Kidney (tissue), 14 donors: ENCODE results near the gene CLCA1. TPM values are rescaled to one million over a fixed set of nuclear protein-coding genes. Genes with fewer than 3 reads are reported as not detected.

Experiments
- DNase-seq, 5 donors: peaks; one replicate each; pipeline ENCODE4 v3.0.0-alpha.2; 2013 to 2020
- FAIRE-seq: peaks from 2 replicates; lab custom pipeline; 2012; peaks lifted over from hg19 to GRCh38; lab: Jason Lieb, UNC
- H3K27ac ChIP-seq, 2 donors: one replicate each; pipeline ENCODE4 v1.7.0; 2013; ENCODE audit warnings: low read depth in 2 of 2, low read length in 2 of 2, inconsistent platforms in 1 of 2
- H3K27me3 ChIP-seq: one replicate; pipeline ENCODE4 v1.7.1; 2013; ENCODE audit warnings: low read length, inconsistent platforms; ENCODE audit not compliant: control insufficient read depth, insufficient read depth
- H3K36me3 ChIP-seq, 3 donors: one replicate each; pipeline versions ENCODE4 v1.7.0 to v1.7.1; 2013; ENCODE audit warnings: low read length in 3 of 3, control low read depth in 1 of 3, inconsistent platforms in 1 of 3; ENCODE audit not compliant: insufficient read depth in 3 of 3, control insufficient read depth in 2 of 3
- H3K4me1 ChIP-seq, 3 donors: one replicate each; pipeline versions ENCODE4 v1.7.0 to v1.7.1; 2013; ENCODE audit warnings: low read length in 3 of 3, inconsistent platforms in 1 of 3, low read depth in 1 of 3; ENCODE audit not compliant: control insufficient read depth in 2 of 3, insufficient read depth in 2 of 3
- H3K4me3 ChIP-seq, 3 donors: one replicate each; pipeline versions ENCODE4 v1.7.0 to v1.8.1; 2013; ENCODE audit warnings: low read length in 3 of 3, control low read depth in 1 of 3, inconsistent platforms in 1 of 3
- H3K9ac ChIP-seq, 3 donors: one replicate each; pipeline versions ENCODE4 v1.7.0 to v1.7.1; 2013; ENCODE audit warnings: low read length in 3 of 3, control low read depth in 1 of 3, inconsistent platforms in 1 of 3
- H3K9me3 ChIP-seq, 3 donors: one replicate each; pipeline versions ENCODE4 v1.7.0 to v1.7.1; 2013; ENCODE audit warnings: low read length in 3 of 3, control low read depth in 1 of 3, inconsistent platforms in 1 of 3; ENCODE audit not compliant: control insufficient read depth in 2 of 3, insufficient read depth in 1 of 3
- intact Hi-C: fragments of 100-400 bp; cut with DNase I; formaldehyde crosslinking; loops from one replicate; pipeline ENCODE4 v1.11.1; 2022
- polyA plus RNA-seq: library from polyadenylated mRNA; stranded (reverse); fragments of 350-450 nt; fragmentation: Illumina TruSeq; extraction: RNeasy Lipid Tissue Mini Kit (QIAGEN cat#74804); gene quantifications from one replicate; pipeline ENCODE4 v1.2.3, GENCODE V29; 2014; ENCODE audit warnings: low read depth, low replicate concordance; ENCODE audit not compliant: insufficient read depth
- total RNA-seq: library from RNA; stranded (reverse); fragmentation: NEBNext Ultra II Directional; extraction: Animal tissue kit (Norgen Biotek cat#: 25700); gene quantifications from one replicate; pipeline ENCODE4 v1.2.1, GENCODE V29; 2021
- TF ChIP-seq, protein P1 (sequence below): IDR thresholded peaks from 3 replicates; pipeline ENCODE4 v1.5.1; 2012; ENCODE audit warnings: mild to moderate bottlenecking, moderate library complexity, borderline replicate concordance; ENCODE audit not compliant: insufficient read depth; ENCODE audit errors: extremely low read depth
- donor health status: control.
- donor health status: control.
- donor health status: control.
- donor health status: control.
- donor health status: control.
- donor health status: DM: yes; HTN: yes; CAD: no.
- donor health status: Normal renal cell carcinoma (clear cell type).

Gene CLCA1
- total and polyA plus RNA-seq, 2 donors from 2014 or later: not detected

- H3K27ac ChIP-seq: no peak overlapping the region
- H3K36me3 ChIP-seq: no peaks in the 10 kb centered on the region
- intact Hi-C loops: no loop called here
- H3K4me3 ChIP-seq: no peak overlapping the region
- FAIRE-seq (no peak), DNase-seq (no peak)
- H3K4me1 ChIP-seq: no peaks in the 10 kb centered on the region
- TF ChIP-seq, protein P1, sequence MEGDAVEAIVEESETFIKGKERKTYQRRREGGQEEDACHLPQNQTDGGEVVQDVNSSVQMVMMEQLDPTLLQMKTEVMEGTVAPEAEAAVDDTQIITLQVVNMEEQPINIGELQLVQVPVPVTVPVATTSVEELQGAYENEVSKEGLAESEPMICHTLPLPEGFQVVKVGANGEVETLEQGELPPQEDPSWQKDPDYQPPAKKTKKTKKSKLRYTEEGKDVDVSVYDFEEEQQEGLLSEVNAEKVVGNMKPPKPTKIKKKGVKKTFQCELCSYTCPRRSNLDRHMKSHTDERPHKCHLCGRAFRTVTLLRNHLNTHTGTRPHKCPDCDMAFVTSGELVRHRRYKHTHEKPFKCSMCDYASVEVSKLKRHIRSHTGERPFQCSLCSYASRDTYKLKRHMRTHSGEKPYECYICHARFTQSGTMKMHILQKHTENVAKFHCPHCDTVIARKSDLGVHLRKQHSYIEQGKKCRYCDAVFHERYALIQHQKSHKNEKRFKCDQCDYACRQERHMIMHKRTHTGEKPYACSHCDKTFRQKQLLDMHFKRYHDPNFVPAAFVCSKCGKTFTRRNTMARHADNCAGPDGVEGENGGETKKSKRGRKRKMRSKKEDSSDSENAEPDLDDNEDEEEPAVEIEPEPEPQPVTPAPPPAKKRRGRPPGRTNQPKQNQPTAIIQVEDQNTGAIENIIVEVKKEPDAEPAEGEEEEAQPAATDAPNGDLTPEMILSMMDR: no peak
- H3K9ac ChIP-seq: no peak overlapping the region
- no peaks in the 10 kb centered on the region for H3K9me3 ChIP-seq
- no peaks in the 10 kb centered on the region for H3K27me3 ChIP-seq
These were observed 13.2 kb downstream of the CLCA1 start for GRCh38 chr1:86481966-86482365.

- DNase-seq (no peak), FAIRE-seq (no peak)
- TF ChIP-seq, protein P1: no peak
- Histone ChIP-seq H3K9me3 (no peaks in the 10 kb centered on the region), H3K27ac (no peak overlapping the region), H3K36me3 (no peaks in the 10 kb centered on the region), H3K4me1 (no peaks in the 10 kb centered on the region), H3K27me3 (no peaks in the 10 kb centered on the region), H3K9ac (no peak overlapping the region), H3K4me3 (no peak overlapping the region)
- intact Hi-C loops: no loop called here
These were observed 18.5 kb downstream of the CLCA1 start for GRCh38 chr1:86487131-86487810.

DNA sequence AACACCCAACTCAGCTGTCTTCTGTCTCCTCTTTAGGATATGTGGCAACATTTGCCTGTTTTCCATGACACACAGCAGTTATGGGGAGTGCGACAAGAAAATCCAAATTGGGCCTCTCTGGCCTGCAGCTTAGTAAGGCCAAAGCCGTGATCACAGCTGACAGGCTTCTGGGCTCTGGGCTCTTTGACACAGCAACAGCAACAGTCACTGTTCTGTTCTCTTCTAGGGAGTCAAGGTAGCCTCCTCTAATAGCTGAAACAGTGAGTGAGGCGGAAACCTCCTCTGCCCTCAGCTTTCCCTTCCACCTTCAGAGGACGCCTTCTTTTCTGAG lies 19.0 kb downstream of the CLCA1 start:
- intact Hi-C loops: no loop called here

More for the DNA sequence above, 19.0 kb downstream of the CLCA1 start:
- Histone ChIP-seq H3K36me3 (no peaks in the 10 kb centered on the region), H3K9ac (no peak overlapping the region), H3K27me3 (no peaks in the 10 kb centered on the region), H3K4me3 (no peak overlapping the region), H3K4me1 (no peaks in the 10 kb centered on the region), H3K9me3 (no peaks in the 10 kb centered on the region), H3K27ac (no peak overlapping the region)
- DNase-seq: no peak
- no peak for FAIRE-seq
- TF ChIP-seq, protein P1: no peak
